Tongue (tissue), 2 donors: ENCODE results near the gene MBD3L2B. TPM values are rescaled to one million over a fixed set of nuclear protein-coding genes. Genes with fewer than 3 reads are reported as not detected.
"Not testable (repeated sequence)": the region's sequence is repeated elsewhere in the genome, so short reads cannot be mapped to it uniquely, and the experiment has no call there.

ENCODE experiments used
- DNase-seq: peaks from one replicate; pipeline ENCODE4 v3.0.0-alpha.2; 2015
- total RNA-seq: library from RNA; depleted of rRNA; stranded (reverse); fragments of >200 nt; gene quantifications from one replicate; pipeline ENCODE4 v1.2.3, GENCODE V29; 2014

The MBD3L2B gene
- total RNA-seq = not detected

- not testable (repeated sequence) for DNase-seq
Measured at GRCh38 chr19:7021331-7021730, at the start of gene MBD3L2B. Gene MBD3L2B (minus strand): TSS chr19:7021431. CDS start chr19:7021397, 34 bp downstream.

- DNase-seq = no peak
Measured at GRCh38 chr19:7069904-7070226, 48.6 kb upstream of the MBD3L2B start.

- peak; percentile 99 for DNase-seq
Measured at GRCh38 chr19:7069042-7069903, 48.0 kb upstream of the MBD3L2B start, which contains the start of gene ZNF557. Gene ZNF557 (plus strand): TSS chr19:7069703. CDS start chr19:7075075, 5,372 bp downstream.

DNA sequence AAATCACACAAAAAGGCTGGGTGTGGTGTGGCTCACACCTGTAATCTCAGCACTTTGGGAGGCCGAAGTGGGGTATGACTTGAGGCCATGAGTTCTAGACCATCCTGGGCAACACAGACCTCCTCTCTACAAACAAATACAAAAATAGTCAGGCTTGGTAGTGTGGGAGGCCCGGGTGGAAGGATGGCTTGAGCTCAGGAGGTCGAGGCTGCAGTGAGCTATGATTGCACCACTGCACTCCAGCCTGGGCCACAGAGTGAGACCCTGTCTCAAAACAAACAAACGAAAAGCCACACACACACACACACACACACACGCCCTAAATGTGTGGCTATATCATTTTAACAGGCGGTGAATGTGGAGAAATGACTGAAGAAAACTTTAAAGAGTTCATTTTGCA lies 47.4 kb upstream of the MBD3L2B start:
- DNase-seq = no peak

GRCh38 chr19:7067716-7068115 lies 46.5 kb upstream of the MBD3L2B start:
- no peak for DNase-seq

DNA sequence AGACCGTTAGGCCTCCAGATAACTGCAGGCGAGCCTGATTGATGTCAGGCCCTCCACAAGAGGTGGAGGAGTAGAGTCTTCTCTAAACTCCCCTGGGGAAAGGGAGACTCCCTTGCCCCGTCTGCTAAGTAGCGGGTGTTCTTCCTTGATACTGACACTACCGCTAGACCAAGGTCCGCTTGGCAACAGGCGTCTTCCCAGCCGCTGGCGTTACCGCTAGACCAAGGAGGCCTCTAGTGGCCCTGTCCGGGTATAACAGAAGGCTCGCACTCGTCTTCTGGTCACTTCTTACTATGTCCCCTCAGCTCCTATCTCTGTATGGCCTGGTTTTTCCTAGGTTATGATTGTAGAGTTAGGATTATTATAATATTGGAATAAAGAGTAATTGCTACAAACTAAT lies 45.9 kb upstream of the MBD3L2B start:
- DNase-seq = peak; percentile 24

DNA sequence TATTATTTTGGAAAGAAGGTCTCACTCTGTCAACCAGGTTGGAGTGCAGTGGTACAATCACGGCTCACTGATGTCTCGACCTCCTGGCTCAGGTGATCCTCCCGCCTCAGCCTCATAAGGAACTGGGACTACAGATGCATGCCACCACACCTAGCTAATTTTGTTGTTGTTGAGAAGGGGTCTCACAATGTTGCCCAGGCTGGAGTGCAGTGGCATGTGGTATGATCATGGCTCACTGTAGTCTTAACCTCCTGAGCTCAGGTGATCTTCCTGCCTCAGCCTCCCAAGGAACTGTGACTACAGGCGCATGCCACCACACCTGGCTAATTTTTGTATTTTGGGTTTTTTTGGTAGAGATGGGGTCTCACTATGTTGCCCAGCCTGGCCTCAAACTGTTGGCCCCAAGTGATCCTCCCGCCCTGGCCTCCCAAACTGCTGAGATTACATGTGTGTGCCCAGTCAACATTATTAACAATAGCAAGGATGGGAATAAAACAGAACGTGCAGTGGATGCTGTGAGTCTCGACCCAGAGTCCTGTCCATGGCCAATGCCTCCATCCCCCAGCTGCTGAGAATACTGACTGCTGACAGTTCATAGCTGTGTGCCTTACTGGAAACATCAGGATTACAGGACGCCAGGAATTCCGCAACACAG lies 42.7 kb upstream of the MBD3L2B start:
- DNase-seq = no peak

GRCh38 chr19:7063339-7063738 lies 42.1 kb upstream of the MBD3L2B start:
- DNase-seq = no peak

GRCh38 chr19:7059977-7060376 lies 38.7 kb upstream of the MBD3L2B start:
- DNase-seq = not testable (repeated sequence)

DNA sequence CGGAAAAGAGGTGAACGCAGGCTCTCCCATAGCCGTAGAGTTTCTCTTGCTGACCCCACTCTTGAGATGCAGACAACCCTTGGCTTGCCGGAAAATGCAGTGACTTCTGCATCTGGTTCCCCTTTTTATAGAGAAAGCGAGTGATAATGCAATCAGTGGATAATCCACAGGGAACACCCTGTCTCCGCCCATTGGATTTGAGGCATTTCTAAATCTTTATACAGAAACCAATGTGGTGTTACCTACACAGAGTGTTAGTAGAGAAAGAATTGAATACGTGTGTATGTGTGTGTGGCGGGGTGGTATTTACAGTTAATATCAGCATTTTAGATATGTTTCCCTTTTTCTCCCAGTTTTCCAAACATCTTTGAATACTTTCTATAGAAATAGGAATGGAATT lies 37.3 kb upstream of the MBD3L2B start, which contains the start of gene MBD3L3:
Gene MBD3L3 (minus strand): TSS at position 101 of the 400 bp plus-strand sequence. CDS start 71 bp downstream, at position 30.
- DNase-seq = not testable (repeated sequence)

DNA sequence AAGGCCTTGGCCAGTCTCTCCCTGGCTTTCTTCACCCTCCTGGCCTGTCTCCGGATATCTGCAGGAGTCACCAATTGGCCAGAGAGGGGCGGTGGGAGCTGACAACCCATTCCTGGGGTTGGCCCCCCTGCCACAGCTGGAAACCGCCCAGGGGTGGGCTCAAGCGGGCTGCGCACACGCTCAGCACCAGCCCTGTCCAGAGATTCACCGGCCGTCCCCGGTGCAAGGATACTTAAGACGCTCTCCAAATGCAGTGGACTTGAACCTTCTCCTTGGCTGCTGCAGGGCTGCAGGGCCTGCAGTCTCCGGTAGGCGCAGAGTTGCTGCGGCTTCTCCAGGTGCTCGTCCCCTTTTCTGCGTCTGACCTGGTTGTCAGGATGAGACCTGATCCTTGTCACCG lies 35.1 kb upstream of the MBD3L2B start:
- DNase-seq = not testable (repeated sequence)

- DNase-seq = not testable (repeated sequence)
Measured at GRCh38 chr19:7055679-7056078, 34.4 kb upstream of the MBD3L2B start.

- DNase-seq = not testable (repeated sequence)
Measured at GRCh38 chr19:7054635-7055368, 33.6 kb upstream of the MBD3L2B start.

DNA sequence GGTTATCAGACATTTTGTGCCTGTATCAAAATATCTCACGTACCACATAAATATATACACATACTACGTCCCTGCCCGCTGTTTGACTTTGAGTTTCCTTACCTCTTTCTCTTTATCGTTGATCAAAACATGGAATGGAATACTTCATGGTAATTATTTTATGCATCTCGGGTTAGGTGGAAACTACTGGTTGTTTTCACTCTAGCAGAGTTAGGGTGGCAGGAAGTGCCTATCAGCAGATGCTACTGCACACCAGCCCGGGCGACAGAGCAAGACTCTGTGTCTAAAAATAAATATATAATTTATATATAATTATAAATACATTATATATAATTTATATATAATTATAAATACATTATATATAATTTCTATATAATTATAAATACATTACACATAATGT lies 31.7 kb upstream of the MBD3L2B start:
- DNase-seq = not testable (repeated sequence)

DNA sequence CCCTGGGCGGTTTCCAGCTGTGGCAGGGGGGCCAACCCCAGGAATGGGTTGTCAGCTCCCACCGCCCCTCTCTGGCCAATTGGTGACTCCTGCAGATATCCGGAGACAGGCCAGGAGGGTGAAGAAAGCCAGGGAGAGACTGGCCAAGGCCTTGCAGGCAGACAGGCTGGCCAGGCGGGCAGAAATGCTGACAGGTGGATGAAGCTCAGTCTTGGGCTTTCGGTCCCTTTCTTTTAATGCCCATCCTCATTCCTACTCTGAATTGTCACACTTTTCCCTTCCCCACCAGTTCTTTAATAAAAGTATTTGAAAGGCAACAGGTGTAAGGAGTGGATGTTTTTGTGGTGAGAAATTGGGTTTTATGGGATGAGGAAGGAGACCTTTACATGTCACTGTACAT lies 30.2 kb upstream of the MBD3L2B start:
- not testable (repeated sequence) for DNase-seq

DNA sequence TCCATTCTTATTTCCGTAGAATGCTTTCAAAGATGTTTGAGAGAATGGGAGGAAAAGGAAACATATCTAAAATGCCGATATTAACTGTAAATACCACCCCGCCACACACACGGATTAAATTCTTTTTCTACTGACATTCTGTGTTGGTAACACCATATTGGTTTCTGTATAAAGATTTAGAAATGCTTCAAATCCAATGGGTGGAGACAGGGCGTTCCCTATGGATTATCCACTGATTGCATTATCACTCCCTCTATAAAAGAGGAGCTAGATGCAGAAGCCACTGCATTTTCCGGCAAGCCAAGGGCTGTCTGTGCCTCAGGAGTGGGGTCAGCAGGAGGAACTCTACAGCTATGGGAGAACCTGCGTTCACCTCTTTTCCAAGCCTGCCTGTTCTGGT lies 27.8 kb upstream of the MBD3L2B start, which contains the start of gene MBD3L2:
Gene MBD3L2 (plus strand): TSS at position 301 of the 400 bp plus-strand sequence. CDS start 53 bp downstream, at position 354.
- not testable (repeated sequence) for DNase-seq

- not testable (repeated sequence) for DNase-seq
Measured at GRCh38 chr19:7041563-7041962, 20.3 kb upstream of the MBD3L2B start.

DNA sequence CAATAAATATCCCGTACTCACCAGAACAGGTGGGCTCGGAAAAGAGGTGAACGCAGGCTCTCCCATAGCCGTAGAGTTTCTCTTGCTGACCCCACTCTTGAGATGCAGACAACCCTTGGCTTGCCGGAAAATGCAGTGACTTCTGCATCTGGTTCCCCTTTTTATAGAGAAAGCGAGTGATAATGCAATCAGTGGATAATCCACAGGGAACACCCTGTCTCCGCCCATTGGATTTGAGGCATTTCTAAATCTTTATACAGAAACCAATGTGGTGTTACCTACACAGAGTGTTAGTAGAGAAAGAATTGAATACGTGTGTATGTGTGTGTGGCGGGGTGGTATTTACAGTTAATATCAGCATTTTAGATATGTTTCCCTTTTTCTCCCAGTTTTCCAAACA lies 18.8 kb upstream of the MBD3L2B start, which contains the start of gene MBD3L4:
Gene MBD3L4 (minus strand): TSS at position 101 of the 400 bp plus-strand sequence. CDS start 35 bp downstream, at position 66.
- DNase-seq = not testable (repeated sequence)

GRCh38 chr19:7030278-7030677 lies 9.0 kb upstream of the MBD3L2B start, which contains the start of gene MBD3L5:
Gene MBD3L5 (plus strand): TSS chr19:7030578. CDS start chr19:7030612, 34 bp downstream.
- DNase-seq = not testable (repeated sequence)

GRCh38 chr19:7028790-7029189 lies 7.6 kb upstream of the MBD3L2B start:
- not testable (repeated sequence) for DNase-seq

DNA sequence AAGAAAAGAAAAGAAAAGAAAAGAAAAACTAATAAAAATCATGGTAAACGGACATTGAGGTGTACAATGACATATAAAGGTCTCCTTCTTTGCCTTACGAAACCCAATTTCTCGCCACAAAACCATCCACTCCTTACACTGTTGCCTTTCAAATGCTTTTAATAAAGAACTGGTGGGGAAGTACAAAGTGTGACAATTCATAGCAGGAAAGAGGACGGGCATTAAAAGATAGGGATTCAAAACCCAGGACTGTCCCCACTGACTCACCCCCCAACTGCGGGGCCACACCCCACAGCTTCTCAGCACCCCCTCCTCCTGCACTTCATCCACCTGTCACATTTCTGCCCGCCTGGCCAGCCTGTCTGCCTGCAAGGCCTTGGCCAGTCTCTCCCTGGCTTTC lies 2.4 kb downstream of the MBD3L2B start:
- DNase-seq = no peak

DNA sequence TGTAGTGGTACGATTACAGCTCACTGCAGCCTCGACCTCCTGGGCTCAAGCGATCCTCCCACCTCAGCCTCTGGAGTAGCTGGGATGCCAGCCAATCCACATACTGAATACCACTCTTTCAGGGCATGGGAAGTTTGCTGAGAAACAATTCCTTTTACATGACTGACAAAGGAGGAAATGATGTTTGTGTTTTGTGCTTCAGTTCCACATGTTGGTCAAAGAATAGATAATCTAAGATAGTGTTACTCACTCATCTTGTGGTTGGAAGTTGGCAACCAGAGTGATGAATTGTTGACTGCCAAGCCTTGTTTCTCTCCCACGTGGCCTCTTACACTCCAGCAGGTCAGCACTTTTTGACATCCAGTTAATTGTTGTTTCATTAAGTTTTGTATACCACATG lies 7.6 kb downstream of the MBD3L2B start:
- DNase-seq = no peak
